GM18498 (cell line): ENCODE results near the gene CSGALNACT2.
A peak's percentile ranks its signal among the peaks of the same experiment; 100 is the strongest.

Experiments used
- ATAC-seq: cut with Tn5 transposase; IDR thresholded peaks from one replicate; pipeline ENCODE4 v1.9.1; 2021; ENCODE audit warnings: mild to moderate bottlenecking, moderate library complexity; ENCODE audit not compliant: unreplicated experiment

The CSGALNACT2 gene

DNA sequence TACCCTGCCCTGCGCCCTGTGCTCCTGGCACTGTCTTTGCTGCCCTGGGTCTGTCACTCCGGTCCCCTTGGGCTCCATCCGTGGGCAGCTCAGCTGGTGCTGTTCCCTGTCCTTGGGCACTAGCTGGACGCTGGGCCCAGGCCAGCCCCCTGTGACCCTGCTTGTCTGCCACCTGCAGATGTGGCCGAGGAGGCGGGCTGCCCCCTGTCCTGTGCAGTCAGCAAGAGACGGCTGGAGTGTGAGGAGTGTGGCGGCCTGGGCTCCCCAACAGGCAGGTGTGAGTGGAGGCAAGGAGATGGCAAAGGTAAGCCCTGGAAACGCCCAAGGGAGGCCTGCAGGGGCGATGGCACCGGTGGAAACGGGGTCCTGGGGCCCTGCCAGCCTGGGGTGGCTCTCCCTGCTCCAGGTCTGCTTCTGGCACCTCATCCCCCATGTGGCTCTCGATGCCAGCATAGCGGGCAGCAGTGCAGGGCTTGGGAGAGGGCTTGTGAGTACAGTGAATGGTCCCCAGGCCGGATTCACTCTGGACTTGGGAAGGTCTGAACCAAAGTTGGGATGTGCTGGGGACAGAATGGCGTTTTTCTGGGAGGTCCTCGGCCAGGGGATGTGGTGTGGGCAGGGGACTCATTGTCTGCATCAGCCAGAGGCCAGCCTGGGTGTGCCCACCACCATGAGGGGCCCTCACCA, 26.2 kb upstream of the CSGALNACT2 start:
- ATAC-seq: no peak

DNA sequence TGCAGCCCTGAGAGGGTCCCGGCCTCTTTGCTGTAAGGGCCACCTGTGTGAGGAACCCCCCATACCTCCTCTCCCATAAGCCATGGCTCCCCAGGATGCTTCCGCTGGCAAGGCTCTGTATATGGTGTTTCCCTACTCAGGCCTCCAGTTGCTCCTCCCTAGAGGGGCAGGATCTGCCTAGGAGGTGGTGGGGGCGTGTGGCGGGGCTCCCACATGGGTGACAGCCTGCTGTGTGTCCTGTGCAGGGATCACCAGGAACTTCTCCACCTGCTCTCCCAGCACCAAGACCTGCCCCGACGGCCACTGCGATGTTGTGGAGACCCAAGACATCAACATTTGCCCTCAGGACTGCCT, 25.7 kb upstream of the CSGALNACT2 start:
- ATAC-seq: no peak

DNA sequence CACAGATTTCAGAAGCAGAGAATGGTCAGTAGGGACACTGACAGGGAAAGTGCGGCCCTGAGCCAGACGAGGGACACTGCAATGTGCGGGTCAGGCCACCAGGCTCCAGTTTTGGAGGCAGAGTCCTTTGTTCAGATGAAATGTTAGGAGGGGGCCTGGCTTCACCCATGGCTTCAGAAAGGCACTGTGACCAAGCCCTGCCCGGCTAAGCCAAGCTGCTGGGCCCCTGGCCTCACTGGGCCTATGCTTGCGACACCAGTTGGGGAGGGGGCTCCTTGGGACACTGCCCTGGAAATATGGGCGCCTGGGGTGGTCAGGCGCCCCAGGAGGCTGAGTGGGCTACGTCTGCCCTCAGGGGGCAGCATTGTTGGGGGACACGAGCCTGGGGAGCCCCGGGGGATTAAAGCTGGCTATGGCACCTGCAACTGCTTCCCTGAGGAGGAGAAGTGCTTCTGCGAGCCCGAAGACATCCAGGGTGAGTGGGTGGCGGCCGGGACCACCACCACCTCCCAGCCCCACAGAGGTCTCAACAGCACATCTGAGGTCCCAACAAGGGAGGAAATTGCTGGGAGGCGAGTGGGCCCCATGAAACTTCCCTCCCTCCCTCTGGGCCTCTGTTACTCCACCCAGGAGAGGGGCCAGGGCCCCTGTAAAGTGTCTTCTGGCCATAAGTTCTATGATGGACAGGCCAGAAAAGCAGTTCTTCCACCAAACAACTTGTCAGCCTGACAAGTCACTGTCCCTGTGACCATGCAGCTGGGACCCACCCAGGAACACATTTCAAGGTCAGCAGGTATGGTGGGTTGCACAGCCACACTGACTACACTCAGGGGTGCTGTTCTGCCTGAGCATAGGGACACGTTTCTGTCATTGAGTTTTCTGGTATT, 24.8 kb upstream of the CSGALNACT2 start:
- ATAC-seq: no peak

DNA sequence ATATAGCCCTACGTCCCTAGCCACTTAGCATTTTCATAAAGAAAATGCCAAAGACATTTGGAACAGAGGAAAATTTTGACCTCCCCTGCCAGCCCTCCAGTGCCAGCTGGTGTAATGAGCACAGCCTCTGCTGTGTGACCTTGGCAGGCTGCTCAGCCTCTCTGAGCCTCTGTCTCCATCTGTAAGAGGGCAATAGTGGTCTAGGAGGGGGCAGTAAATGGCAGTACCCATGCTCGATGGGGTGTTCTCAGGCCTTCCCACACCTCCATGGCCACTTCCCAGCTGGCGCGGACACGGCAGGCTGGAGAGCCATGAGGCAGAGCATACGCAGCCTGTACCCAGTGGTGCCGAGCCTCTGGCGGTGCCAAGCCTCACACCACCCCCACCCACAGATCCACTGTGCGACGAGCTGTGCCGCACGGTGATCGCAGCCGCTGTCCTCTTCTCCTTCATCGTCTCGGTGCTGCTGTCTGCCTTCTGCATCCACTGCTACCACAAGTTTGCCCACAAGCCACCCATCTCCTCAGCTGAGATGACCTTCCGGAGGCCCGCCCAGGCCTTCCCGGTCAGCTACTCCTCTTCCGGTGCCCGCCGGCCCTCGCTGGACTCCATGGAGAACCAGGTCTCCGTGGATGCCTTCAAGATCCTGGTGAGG, 24.0 kb upstream of the CSGALNACT2 start:
- ATAC-seq: no peak

DNA sequence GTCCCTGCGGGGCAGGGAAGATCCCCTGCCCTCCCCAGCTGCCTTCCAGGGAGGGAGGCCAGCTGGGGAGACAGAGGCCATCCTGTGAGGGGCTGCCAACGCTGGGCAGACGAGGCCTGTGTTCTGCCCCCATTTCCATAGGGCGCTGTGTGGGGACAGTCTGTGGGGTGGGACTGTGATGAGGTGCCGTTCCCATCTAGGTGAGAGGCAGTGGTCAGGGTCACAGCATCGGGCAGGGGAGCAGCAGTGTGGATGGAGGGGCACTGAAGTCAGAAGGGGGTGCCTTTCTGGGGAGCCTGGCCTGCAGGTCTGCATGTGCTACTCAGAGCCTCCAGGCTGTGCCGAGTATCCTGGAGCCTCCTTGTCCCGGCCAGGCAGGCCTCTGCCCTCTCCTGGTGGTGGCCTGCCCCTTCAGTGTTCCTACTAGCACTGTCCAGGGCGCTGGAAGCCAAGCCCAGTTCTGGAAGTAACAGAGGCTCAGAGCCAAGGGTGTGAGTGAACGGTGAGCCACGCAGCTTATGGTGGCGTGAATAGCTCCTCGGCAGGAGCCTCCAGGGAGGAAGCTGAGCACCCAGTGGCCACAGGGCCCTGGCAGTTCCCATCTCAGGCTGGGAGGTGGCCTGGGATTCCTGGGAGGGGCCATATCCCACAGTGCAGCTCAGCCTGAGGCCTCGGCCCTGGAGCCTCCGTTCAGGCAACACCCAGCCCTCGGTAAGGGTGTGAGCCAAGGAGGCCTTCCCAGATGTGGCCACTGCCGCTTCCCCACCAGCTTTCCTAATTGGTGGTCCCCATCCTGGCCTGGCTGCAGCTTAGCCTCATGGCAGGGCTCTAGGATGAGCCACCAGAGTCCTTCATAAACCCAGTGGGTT, 23.3 kb upstream of the CSGALNACT2 start:
- no peak for ATAC-seq

DNA sequence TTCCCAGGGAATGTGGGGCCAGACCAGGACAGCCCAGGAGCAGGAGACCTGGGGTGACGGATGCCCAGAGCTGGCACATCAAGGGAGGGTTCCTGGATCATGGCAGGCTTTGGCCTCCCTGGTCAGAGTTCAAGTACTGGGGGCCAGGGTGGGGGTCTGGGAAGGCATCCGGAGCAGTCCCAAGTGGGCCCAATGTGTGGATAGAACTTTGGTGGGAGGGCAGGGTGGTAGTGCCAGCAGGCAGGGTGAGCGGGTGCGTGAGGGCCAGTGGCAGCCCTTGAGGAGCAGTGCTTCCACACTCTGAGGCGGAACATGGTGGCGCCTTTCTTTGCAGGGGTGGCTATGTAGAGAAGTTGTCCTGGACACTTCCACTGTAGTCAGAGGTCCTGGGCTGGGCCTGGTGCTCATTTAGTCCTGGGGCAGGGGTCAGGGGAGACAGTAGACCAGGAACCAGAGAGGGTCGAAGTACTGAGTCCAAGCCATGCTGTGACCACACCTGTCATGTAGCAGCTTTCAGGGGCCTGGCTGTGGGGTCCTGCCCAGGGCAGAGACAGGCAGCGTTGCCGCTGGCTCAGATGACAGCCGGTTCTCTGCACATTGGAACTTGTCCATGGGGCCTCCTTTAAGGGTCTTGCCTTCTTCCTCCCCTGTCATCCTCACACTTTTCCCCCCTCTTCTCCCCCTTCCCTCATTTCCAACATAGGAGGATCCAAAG, 22.2 kb upstream of the CSGALNACT2 start:
- ATAC-seq: no peak

DNA sequence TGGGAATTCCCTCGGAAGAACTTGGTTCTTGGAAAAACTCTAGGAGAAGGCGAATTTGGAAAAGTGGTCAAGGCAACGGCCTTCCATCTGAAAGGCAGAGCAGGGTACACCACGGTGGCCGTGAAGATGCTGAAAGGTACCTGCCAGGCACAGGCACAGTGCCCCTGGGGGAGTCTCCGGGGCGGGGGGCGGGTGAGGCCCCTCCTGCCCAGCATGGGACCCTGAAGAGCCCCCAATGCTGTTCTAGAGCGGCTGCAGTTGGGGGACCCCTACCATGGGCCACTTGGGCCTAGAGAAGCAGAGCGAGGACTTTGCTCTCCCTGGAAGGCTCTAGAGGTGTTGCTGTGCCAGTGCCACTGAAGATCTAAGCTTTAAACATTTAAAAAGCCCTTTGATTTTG, 21.6 kb upstream of the CSGALNACT2 start:
- no peak for ATAC-seq

DNA sequence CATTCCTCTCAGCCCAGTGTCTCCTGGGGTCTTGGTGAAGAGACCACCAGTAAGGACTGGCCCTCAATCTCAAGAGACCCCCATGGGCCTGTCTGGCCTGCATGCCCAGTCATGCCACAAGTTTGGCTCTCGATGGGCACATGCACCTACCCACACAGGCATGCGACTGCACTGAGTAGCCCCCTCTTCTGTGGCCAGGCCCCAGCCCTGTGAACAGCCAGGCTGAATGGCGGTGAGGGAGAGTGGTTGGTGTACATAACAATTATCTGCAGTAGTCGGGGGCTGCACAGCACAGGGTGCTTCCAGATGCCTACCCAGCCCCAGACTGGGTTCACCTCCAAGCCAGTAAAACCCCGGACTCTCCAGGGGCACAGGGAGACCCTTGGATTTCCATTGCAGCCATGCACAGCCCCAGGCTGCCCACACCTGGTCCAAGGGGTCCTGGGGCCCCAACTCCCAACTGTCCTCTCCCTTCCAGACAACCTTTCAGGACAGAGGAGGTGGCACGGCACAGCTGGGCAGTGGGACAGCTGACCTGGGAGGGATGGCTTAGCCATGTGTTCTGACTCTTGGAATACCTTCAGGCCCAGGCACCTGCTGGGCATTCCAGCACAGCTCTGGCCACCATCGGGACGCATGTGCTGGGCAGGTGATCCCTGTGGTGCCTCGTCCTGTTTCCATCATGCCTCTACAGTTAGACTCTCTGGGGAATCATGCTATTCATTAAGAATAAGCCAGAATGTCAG, 21.0 kb upstream of the CSGALNACT2 start:
- no peak for ATAC-seq

DNA sequence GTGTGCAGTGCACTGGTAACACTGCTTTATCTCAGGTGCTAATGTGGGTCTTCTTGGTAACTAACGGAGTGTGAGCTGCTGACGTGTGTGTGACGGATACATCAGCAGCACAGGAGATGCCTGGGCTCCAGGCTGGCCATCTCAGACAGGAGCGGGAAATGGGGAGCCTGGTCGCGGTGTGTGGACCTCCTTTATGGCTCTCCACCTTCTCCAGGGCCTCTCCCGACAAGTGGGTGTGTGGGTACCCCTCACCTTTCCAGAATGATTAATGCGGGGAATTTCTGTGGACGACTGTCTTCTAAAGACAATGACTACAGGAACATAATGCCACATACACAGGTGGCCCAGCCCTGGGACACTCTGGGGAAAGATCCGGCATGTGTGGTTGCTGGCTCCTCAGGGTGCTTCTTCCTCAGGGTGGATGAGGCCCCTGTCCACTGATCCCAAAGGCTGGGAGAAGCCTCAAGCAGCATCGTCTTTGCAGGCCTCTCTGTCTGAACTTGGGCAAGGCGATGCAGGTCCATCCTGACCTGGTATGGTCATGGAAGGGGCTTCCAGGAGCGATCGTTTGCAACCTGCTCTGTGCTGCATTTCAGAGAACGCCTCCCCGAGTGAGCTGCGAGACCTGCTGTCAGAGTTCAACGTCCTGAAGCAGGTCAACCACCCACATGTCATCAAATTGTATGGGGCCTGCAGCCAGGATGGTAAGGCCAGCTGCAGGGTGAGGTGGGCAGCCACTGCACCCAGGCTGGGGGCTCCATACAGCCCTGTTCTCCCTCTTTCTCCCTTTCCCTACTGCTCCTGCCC, 20.3 kb upstream of the CSGALNACT2 start:
- ATAC-seq: no peak

DNA sequence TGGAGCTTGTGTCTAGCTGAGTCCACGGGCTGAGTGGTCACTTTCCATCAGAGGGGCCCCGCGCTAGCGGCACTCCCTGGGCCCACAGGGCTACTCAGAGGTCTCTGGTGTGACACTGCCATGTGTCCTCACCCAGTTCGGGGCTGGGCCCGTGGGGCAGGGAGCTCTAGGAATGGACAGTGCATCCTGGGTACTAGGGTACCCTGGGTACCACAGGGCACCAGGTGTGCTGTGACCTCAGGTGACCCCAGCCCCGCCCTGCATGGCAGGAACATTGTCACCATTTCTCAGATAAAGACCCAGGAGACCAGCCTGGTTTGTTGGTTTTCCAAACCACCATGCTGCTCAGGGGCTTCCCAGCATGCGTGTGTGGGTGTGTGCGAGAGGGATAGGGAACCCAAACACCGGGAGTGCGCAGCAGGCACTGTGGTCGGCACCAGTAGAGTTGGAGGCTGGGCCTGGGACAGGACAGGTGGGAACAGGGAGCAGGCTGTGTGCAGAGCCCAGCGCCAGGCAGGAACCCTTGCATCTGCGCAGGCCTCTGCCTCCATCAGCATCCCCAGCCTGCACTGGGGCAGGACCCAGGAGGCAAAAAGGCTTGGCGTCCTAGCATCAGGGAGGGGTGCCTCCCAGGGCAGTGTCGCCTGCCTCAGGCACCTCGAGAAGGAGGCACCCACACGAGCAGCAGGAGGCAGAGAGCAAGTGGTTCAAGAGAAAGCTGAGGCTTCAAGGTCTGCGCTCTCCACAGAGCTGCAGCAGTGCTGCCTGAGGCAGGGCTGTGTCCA, 19.4 kb upstream of the CSGALNACT2 start:
- no peak for ATAC-seq

DNA sequence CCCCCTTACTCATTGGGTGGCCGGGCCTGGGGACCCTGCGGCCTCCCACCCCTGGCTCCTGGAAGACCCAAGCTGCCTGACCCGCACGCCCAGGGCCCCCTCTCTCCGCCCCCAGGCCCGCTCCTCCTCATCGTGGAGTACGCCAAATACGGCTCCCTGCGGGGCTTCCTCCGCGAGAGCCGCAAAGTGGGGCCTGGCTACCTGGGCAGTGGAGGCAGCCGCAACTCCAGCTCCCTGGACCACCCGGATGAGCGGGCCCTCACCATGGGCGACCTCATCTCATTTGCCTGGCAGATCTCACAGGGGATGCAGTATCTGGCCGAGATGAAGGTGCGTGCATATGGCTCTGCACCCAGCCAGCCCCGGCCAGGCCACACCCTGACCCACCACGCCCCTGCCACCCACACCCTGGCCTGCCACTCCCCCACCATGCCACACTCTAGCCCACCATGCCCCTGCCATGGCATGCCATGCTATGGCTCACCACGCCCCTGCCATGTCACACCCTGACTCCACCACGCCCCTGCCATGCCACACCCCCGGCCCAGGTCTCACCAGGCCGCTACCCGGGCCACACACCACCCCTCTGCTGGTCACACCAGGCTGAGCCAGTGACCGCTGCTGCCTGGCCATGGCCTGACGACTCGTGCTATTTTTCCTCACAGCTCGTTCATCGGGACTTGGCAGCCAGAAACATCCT, 18.7 kb upstream of the CSGALNACT2 start:
- no peak for ATAC-seq

DNA sequence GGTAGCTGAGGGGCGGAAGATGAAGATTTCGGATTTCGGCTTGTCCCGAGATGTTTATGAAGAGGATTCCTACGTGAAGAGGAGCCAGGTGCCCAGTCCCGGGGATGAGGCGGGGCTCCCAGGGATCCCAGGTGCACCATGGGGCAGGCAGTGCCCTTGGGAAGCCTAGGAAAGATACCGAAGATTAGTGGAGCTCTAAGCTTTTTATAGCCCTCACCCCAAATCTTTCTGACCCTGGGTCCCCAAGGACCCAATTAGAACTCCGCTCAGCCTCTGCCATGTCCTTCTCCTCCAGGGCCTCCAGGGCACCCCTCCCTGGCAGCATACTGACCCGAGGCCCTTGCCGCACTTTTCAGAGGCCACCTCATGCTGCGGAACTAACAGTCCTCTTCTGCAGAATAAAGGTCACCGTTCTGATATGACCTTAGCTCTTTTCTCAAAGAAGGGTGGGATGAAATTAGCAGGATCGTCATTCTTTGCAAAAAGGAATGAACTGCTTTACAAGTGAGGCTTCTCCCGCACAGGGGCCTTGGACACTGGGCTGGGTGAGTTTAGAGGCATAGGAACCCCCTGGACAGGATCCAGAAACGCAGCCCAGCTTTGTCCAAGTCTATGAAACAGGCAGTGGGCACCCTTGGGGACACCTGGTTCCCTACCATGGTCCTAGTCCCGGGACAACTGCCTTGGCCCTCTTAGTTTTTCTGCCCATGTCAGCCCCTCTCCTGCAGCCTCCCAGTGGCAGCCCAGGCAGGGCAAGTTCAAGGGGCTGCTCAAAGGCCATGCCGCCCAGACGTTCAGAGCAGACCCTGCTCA, 17.9 kb upstream of the CSGALNACT2 start:
- peak; percentile 10 for ATAC-seq

DNA sequence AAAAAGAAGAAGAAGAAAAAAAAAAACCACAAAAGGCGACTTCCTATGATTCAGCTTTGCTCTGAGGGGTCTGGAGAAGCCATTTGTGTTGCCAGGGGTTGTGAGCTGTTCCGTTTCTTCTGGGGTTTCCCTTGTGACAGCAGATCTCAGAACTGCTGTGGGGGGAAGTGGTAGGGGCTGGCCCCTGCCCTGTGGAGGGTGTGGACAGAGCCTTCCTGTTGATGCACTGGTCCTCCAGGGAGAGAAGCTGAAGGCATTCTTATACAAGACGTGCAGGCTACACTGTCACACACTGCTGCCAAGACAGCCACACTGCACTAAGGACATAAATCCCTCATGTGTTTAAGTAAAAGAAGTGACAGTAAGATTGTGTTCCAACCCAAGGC, 17.3 kb upstream of the CSGALNACT2 start:
- ATAC-seq: peak; percentile 84

DNA sequence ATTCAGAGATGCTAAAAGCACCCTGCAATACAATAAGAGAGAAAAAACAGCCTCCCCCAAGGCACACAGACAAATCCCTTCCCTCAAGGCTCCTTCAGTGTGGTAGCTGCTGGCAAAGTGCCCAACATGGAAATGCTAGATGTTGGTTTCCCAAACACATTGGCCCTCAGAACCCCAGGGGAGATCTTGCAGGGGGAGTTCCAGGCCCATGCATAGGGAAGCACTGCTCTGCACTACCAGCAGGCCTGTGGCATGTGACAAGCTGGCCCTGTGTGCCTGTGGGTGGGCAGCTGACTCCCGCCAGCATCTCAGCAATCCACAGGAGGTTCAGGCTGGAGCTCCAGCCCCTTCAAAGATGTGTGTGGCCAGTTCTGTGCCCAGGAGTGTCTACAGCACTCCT, 16.8 kb upstream of the CSGALNACT2 start:
- ATAC-seq: no peak

DNA sequence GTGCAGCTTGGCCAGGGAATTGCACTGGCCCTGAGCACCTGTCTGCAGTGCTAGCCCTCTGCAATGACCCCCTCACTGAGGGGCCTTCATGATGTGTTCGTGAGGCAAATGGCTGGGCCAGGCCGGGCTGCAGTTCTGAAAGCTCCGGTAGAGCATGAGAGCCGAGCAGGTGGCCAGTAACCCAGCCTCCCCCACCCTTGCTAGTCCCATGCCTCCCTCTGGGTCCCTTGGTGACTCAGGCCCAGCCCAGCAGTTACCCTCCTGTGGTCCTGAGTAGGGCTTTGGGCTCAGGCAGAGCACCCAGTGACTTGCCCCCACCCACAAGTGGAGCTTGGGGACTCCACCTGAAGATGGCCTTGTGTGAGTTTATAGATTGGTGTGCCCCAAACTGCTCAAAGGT, 16.1 kb upstream of the CSGALNACT2 start:
- no peak for ATAC-seq

DNA sequence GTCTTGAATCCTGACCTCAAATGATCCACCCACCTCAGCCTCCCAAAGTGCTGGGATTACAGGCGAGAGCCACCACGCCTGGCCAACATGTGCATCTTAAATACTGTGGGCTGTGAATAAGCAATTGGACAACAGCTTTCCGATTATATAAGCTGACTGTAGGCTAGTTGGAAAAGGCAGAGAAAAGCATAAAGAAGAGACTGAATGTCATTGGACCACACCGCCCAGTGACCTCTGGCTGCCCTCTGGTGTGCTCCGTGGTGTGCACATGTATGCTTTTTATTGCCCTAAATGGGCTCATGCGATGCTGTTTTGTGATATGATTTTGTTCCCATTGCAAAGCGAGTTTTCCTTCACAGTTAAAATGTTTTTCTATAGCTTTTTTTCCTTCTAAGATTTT, 15.4 kb upstream of the CSGALNACT2 start:
- ATAC-seq: no peak
